Upper lobe of left lung (tissue), 6 donors: Measurements from ENCODE around the gene TNC. TPM values are rescaled to one million over a fixed set of nuclear protein-coding genes. Genes with fewer than 3 reads are reported as not detected.

ENCODE experiments used
- ATAC-seq, 2 donors: fragments of 200-7000 bp; cut with Tn5 transposase; one replicate each; pipeline ENCODE4 v1.9.1; 2022; ENCODE audit warnings: mild to moderate bottlenecking in 2 of 2, moderate library complexity in 2 of 2; ENCODE audit not compliant: low FRiP score in 2 of 2
- DNase-seq, 2 donors: peaks; one replicate each; pipeline ENCODE4 v3.0.0-alpha.2; 2019 to 2020
- H3K27ac ChIP-seq, 4 donors: fragments of 200-600 bp; sonication (generic); one replicate each; pipeline ENCODE4 v1.5.1; 2016 to 2019
- H3K27me3 ChIP-seq, 4 donors: fragments of 200-600 bp; sonication (generic); one replicate each; pipeline ENCODE4 v1.5.1; 2017 to 2019
- H3K36me3 ChIP-seq, 4 donors: fragments of 200-600 bp; sonication (generic); one replicate each; pipeline ENCODE4 v1.5.1; 2016 to 2019
- H3K4me1 ChIP-seq, 4 donors: fragments of 200-600 bp; sonication (generic); one replicate each; pipeline ENCODE4 v1.5.1; 2018 to 2019
- H3K4me3 ChIP-seq, 4 donors: fragments of 200-600 bp; sonication (generic); one replicate each; pipeline ENCODE4 v1.5.1; 2017 to 2019; ENCODE audit warnings: mild to moderate bottlenecking in 2 of 4, moderate library complexity in 1 of 4
- H3K9me3 ChIP-seq, 4 donors: fragments of 200-600 bp; sonication (generic); one replicate each; pipeline ENCODE4 v1.5.1; 2018 to 2019
- EP300 ChIP-seq, 4 donors: sonication (generic); formaldehyde crosslinking; IDR thresholded peaks; one replicate each; pipeline ENCODE4 v1.5.1; 2017; ENCODE audit warnings: antibody characterized with exemption in 4 of 4, control low read depth in 2 of 4
- POLR2A ChIP-seq, 4 donors: fragments of 450-650 bp; IDR thresholded peaks; one replicate each; pipeline ENCODE4 v1.5.1; 2016 to 2017; ENCODE audit warnings: antibody characterized with exemption in 4 of 4, mild to moderate bottlenecking in 2 of 4
- POLR2AphosphoS5 ChIP-seq, 2 donors: sonication (generic); formaldehyde crosslinking; IDR thresholded peaks; one replicate each; pipeline ENCODE4 v1.5.1; 2017; ENCODE audit warnings: antibody characterized with exemption in 2 of 2
- WGBS, 2 donors: methylation state at CpG; one replicate each; pipeline ENCODE4 v1.1.5; 2017 to 2018; 5-methylcytosine and 5-hydroxymethylcytosine counted together
- total RNA-seq, 6 donors: library from RNA; depleted of rRNA in 4 of 6; stranded (reverse); fragments of >200 nt in 4 of 6; gene quantifications; one replicate each; pipeline versions ENCODE4 v1.1.0 to v1.2.1, GENCODE V29; 2016 to 2021
- TF ChIP-seq, protein P1 (sequence below), 6 experiments: fragments of 450-650 bp in 4 of 6; fragments of 200-600 bp in 2 of 6; sonication (generic) in 2 of 6; IDR thresholded peaks; one replicate each; pipeline ENCODE4 v1.5.1; 2016 to 2019; ENCODE audit warnings: antibody characterized with exemption in 6 of 6
- donor health status: DM: no; HTN: no; CAD: no; lungs with moderate emphysema.
- donor health status: DM: no; HTN: yes; CAD: no; lungs with severe emphysema.

Gene TNC
- 10 to 100 TPM in 5 of 6 donors, 1 to 10 TPM in 1; 7.3 to 53.5 (median 23.8) TPM for total RNA-seq

DNA sequence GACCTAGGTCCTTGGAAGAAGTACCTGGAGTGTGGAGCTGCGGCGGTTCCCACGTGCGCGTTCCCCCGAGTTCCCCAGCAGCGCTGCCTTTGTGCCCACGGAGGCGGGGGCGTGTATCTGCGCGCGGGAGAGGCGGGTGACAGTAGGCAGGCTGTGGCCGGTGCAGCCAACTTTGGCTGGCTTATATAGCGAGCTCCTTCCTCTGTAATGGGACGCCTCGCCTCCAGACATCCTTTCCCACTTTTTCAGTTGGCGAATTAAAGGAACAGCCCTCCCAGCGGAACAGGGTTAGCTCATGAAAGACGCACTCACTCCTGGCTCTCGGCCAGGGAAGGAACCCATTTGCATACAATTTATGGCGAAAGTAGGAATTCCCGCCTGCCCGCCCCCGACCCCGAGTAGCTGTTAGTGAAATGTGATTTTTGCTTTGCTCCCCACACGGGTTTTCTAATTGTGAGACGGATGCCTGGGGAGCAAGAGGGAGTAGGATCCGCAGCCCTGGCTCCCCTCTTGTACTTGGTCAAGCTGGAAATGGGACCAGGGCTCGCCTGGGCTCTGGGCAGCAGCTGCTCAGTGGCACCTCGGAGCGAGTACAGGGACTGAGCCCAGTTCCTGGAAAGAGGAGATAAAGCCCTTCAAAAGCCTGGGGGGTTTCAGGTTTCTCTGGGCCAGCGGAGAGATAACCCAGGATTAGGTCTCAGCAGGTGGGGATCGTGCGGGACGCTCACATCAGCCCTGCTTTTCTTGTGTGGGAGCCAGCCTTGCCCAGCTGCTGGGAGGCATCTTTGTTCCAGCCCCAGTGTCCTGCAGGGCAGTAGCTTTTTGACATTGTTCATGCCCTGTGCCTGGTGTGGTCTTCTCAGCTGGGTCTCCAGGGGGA lies at the start of gene TNC:
TNC (minus strand) TSS at position 159 of the 880 bp plus-strand sequence. CDS start 27,139 bp downstream, outside the sequence.
- Histone ChIP-seq H3K9me3 (no peaks in the 10 kb centered on the region), H3K36me3 (no peaks in the 10 kb centered on the region), H3K27ac (peak within 1 kb of the TSS; percentile 4 to 46 (median 20)), H3K4me3 (peak within 1 kb of the TSS in 3 of 4 donors; percentile 25 to 40 (median 26)), H3K4me1 (peaks cover 2 to 20% (median 14%) of the 10 kb centered on the region in 4 donors), H3K27me3 (no peaks in the 10 kb centered on the region)
- DNase-seq (peak; percentile 48 to 75), ATAC-seq (peak; percentile 66 to 72)
- 0 to 2% methylated on average over 18 to 37 of the region's 37 CpGs for WGBS, 2 donors
- TF ChIP-seq POLR2A (IDR thresholded peaks at IDR 0.05), result peak in 1 of 4 donors; percentile 17
- TF ChIP-seq, protein P1, sequence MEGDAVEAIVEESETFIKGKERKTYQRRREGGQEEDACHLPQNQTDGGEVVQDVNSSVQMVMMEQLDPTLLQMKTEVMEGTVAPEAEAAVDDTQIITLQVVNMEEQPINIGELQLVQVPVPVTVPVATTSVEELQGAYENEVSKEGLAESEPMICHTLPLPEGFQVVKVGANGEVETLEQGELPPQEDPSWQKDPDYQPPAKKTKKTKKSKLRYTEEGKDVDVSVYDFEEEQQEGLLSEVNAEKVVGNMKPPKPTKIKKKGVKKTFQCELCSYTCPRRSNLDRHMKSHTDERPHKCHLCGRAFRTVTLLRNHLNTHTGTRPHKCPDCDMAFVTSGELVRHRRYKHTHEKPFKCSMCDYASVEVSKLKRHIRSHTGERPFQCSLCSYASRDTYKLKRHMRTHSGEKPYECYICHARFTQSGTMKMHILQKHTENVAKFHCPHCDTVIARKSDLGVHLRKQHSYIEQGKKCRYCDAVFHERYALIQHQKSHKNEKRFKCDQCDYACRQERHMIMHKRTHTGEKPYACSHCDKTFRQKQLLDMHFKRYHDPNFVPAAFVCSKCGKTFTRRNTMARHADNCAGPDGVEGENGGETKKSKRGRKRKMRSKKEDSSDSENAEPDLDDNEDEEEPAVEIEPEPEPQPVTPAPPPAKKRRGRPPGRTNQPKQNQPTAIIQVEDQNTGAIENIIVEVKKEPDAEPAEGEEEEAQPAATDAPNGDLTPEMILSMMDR (IDR thresholded peaks at IDR 0.05), result no peak
- TF ChIP-seq POLR2AphosphoS5 (IDR thresholded peaks at IDR 0.05), result peak in 1 of 2 donors; percentile 18
- no peak for TF ChIP-seq EP300 (IDR thresholded peaks at IDR 0.05)

DNA sequence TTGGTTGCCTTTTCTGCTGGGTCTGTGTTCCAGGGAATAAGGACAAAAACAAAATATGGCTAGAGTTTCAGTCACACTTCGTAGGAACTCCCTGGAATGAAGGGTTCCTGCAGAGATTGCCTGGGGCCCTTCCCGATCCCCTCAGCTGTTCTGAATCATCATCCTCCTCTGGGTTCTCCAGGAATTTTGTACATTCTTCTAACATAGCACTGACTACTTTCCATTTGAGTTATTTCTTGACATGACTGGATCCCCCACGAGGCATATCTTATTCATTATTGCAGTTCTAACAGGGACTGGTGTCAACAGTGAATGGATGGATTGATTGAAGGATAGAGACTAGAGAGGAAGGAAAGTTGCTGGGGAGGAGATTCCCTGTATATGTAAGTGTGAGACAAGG lies 49.2 kb upstream of the TNC start:
- no peak for DNase-seq
- Histone ChIP-seq H3K27ac (no peak overlapping the region), H3K9me3 (no peaks in the 10 kb centered on the region), H3K4me3 (no peak overlapping the region), H3K27me3 (no peaks in the 10 kb centered on the region), H3K4me1 (no peaks in the 10 kb centered on the region), H3K36me3 (no peaks in the 10 kb centered on the region)
- no peak for TF ChIP-seq EP300 (IDR thresholded peaks at IDR 0.05)
- TF ChIP-seq, protein P1 (IDR thresholded peaks at IDR 0.05), result no peak
- WGBS, 2 donors, result 85 to 87% methylated on average over 3 of the region's 3 CpGs
- ATAC-seq, result no peak

DNA sequence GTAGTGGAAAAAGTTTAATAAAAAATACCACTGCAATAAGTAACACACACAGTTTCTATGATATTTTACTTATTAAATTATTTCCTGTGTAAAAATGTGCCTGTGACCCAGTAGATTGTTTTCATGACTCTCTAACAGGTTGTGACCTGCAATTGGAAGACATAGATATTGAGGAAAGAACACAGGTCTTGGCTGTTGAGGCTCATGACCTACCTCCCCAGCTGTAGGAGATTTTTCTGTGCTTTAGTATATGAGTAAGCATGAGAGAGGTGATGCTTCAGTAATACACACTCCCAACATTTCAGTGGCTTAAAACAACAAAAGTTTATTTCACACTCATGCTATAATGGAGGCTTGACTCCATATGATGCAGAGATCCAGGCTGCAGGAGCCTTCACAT lies 47.3 kb upstream of the TNC start:
- Histone ChIP-seq H3K9me3 (no peaks in the 10 kb centered on the region), H3K27ac (no peak overlapping the region), H3K4me1 (no peaks in the 10 kb centered on the region), H3K36me3 (no peaks in the 10 kb centered on the region), H3K27me3 (no peaks in the 10 kb centered on the region), H3K4me3 (no peak overlapping the region)
- DNase-seq (no peak), ATAC-seq (no peak)
- TF ChIP-seq POLR2AphosphoS5 (IDR thresholded peaks at IDR 0.05) (no peak), POLR2A (IDR thresholded peaks at IDR 0.05) (no peak), EP300 (IDR thresholded peaks at IDR 0.05) (no peak)
- TF ChIP-seq, protein P1 (IDR thresholded peaks at IDR 0.05), result no peak

DNA sequence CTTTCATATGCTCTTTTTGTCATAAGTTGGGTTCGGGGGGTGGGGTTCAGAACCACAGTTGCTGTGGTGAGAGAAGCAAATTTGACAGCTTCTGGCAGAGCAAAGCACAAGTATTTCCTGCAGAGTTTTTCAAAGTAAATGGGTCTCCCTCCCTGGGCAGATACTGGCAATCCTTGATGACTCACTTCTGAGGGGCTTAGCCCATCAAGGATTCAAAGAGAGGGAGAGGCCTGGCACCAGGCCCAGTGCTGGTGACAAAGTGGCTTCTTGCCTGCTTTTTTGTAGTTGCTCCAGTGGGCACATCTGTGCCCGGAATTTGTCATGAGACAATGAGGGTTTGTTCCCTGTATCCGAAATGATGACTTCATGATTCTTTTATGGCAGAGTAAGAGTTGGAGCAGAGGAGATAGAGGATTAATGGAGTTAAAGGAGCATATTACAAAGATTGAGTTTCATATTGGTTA lies 46.6 kb upstream of the TNC start:
- H3K4me3 ChIP-seq, result no peak overlapping the region
- no peaks in the 10 kb centered on the region for H3K4me1 ChIP-seq
- ATAC-seq (no peak), DNase-seq (no peak)
- no peaks in the 10 kb centered on the region for H3K27me3 ChIP-seq
- no peak overlapping the region for H3K27ac ChIP-seq
- 23 to 33% methylated on average over 3 of the region's 3 CpGs for WGBS, 2 donors
- TF ChIP-seq, protein P1 (IDR thresholded peaks at IDR 0.05), result no peak
- TF ChIP-seq EP300 (IDR thresholded peaks at IDR 0.05) (no peak), POLR2A (IDR thresholded peaks at IDR 0.05) (no peak), POLR2AphosphoS5 (IDR thresholded peaks at IDR 0.05) (no peak)
- H3K36me3 ChIP-seq, result no peaks in the 10 kb centered on the region
- no peaks in the 10 kb centered on the region for H3K9me3 ChIP-seq
